NCI-H1694 treated with DMSO at 0.1 percent for 48 hours (cell line): ENCODE data around the gene LBX2.

ENCODE experiments used
- DNase-seq: peaks from one replicate; lab custom pipeline; 2025; lab: John Stamatoyannopoulos, UW

LBX2 gene, protein sequence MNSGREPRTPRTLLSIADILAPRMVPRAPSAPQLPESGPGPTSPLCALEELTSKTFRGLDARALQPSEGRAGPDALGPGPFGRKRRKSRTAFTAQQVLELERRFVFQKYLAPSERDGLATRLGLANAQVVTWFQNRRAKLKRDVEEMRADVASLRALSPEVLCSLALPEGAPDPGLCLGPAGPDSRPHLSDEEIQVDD

DNA sequence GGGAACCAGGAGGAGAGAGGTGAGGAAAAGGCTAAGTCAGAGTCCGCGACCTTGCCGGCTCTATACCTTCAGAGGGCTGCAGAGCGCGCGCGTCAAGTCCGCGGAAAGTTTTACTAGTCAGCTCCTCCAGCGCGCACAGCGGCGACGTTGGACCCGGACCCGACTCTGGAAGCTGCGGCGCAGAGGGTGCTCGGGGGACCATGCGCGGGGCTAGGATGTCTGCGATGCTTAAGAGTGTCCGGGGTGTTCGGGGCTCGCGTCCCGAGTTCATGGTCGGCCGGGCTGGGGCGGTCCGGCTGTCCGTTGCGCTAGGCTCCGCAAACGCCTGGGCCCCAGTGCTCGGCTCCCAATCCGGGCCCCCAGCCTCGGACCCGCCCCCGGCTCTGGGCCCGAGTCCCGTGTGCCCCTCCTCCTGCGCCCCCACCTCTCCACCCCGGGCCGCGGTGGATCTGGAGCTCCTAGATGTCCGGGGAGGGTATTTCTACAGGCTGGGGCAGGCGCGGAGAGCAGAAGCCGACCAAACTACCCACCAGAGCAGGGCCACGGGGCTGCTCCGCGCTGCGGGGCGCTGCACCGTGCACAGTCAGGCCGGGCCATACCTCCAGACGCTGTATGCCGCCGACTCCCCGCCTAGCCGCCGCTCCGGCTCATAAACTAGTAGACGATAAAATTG lies at the start of gene LBX2:
Gene LBX2, minus strand, starts transcription at position 337 of the 673 bp plus-strand sequence. Its CDS starts 66 bp downstream, at position 271.
- DNase-seq = no peak

GRCh38 chr2:74548285-74548899 lies 49.0 kb upstream of the LBX2 start:
- DNase-seq = peak; percentile 16

DNA sequence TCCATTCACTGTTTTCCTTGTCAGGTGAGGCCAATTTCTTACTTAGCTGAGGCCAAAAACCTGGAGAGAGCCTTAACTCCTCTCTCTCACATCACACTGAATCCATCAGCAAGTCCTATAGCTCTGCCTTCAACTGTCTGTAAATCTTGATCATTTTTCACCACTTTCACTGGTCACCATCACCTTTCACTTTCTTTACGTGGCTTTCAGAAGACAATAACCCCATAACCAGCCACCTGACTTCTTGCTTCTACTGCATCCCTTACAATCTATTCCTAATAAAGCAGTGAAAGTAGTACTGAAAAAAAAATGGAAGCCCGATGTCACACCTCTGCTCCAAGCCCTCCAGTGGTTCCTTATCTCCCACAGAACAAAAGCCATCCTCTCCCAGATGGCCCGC lies 46.6 kb upstream of the LBX2 start:
- no peak for DNase-seq

- no peak for DNase-seq
Measured at GRCh38 chr2:74544634-74545033, 45.2 kb upstream of the LBX2 start.

- DNase-seq = no peak
Measured at GRCh38 chr2:74542978-74543377, 43.6 kb upstream of the LBX2 start.

DNA sequence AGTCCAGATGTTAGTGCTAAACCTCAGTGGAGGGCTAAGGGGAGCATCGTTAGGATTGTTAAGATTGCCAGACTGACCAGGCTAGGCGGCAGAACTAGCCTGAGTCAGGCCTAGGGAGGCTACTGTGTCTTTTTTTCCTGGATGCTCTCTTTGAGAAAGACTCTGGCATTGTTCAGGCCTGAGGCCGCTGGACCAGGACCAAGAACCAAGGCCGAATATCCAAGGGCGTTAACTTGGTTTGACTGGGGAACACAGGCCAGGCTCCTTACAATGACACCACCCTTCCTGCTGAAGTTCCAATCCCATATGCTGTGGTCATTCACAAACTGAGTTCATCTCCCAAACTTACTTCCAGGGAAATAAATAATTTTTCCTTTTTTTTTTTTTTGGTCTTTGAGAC lies 40.9 kb upstream of the LBX2 start:
- DNase-seq = no peak

DNA sequence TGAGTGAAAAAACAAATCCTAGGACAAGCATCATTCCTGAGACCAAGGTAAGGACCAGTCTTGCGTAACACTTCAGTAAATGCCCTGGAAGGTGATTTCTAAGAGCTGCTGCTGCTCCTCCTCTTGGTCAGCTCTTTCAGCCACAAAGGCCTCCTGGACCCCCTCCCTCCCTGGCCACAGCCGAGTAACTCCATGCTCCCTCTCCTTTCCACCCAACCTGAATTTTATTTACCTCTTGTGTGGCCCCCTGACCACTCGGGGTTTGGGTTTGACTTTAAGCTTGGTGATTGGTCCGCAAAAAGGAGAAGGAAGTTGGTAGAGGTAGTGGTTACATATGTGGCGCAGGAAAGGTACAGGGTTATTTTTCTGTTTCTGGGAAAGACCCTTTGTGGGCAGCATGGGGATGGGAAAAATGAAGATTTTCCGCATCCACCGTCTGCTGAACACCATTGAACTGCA lies 39.5 kb upstream of the LBX2 start:
- no peak for DNase-seq

GRCh38 chr2:74537140-74537539 lies 37.7 kb upstream of the LBX2 start:
- no peak for DNase-seq

DNA sequence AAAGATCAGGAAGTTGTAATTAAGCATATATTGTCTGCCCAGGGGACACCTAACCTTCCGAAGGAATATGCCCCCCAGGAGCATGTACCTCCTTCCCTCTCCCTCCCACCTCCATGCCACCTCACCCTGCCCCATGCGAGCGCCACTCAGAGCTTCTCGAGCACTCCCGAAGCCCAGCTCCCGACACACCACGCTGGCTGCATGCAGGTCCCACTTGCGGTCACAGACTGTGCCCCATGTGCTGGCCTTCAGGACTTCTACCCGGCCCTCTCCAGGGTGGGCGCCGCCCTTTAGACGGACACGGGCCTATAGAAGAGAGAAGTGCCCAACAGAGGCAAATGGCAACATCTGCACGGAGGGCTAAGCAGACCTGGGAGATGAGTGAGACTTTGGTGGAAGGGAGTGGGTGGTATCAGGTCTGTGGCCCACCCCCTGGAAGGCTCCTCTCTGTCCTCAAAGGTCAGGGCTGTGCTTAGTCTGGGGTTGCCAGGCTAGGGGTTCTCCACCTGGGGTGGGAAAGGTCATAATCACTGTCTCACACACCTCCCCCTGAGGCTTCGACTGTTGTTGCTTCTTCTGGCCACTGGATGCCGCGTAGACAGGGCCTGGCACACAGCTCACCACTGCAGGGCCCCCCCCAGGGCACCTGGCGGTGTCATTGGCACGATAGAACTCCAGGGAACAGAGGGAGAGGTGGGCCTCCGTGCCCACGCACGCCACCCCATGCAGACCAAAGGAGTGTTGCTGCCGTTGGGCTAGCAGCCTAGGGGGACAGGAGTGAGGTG lies 37.0 kb upstream of the LBX2 start:
- DNase-seq = no peak

GRCh38 chr2:74535440-74535965 lies 36.1 kb upstream of the LBX2 start:
- no peak for DNase-seq

- no peak for DNase-seq
Measured at GRCh38 chr2:74534411-74534810, 35.0 kb upstream of the LBX2 start.

DNA sequence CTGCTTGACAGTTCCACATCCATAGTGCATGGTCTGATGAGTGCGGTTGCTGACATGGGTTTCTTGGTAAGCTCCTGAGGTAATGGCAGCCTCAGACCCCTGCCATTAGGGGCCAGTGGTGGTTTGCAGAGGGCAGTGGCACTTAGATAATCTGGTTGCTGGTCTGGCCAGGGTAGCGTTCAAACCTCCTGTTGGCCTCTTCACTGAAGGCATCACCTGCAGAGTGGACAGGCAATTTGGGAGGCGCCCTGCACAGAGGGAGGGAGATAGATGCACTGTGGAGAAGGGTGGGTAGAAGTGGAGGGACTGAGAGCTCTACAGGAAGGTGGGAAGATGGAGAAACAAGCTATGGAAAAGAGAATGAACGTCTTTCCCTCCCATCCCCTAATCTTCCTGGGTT lies 34.1 kb upstream of the LBX2 start:
- DNase-seq = no peak

GRCh38 chr2:74532222-74532621 lies 32.8 kb upstream of the LBX2 start:
- DNase-seq = peak; percentile 57

DNA sequence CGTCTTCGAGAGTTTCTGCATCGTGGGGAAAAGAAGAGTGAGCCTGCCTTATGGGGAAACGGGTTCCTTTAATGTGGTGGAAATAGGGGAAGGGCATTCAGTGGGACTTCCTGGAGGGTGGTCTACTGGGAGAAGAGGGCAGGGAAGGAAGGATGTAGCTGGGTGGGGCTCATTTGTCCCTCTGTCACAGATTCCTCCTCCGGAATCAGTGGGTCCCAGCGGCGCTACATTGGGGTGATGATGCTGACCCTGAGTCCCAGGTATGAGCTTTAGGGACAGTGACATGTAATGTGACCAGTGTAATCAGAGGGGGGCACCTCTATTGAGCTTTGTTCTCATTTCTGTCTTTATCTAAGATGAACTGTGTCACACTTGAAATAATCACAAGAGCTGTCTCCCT lies 32.3 kb upstream of the LBX2 start:
- DNase-seq = no peak

- no peak for DNase-seq
Measured at GRCh38 chr2:74530239-74531187, 31.1 kb upstream of the LBX2 start.

GRCh38 chr2:74529357-74530238 lies 30.2 kb upstream of the LBX2 start, which contains the start of the genes AUP1 and HTRA2:
TSS of gene AUP1 (minus strand) at chr2:74529706. CDS start at chr2:74529629, 77 bp downstream.
TSS of gene HTRA2 (plus strand) at chr2:74529933. CDS start at chr2:74530007, 74 bp downstream.
- peak; percentile 96 for DNase-seq

GRCh38 chr2:74528600-74529356 lies 29.4 kb upstream of the LBX2 start:
- DNase-seq = no peak

- no peak for DNase-seq
Measured at GRCh38 chr2:74527741-74528140, 28.3 kb upstream of the LBX2 start.

- no peak for DNase-seq
Measured at GRCh38 chr2:74526649-74527230, 27.3 kb upstream of the LBX2 start.
